ENCODE results near the gene SMIM41. TPM values are rescaled to one million over a fixed set of nuclear protein-coding genes. Genes with fewer than 3 reads are reported as not detected.

SMIM41 gene
- polyA plus RNA-seq, 2 of the 4 experiments (the other 2 are of a cell fraction) = not detected

DNA sequence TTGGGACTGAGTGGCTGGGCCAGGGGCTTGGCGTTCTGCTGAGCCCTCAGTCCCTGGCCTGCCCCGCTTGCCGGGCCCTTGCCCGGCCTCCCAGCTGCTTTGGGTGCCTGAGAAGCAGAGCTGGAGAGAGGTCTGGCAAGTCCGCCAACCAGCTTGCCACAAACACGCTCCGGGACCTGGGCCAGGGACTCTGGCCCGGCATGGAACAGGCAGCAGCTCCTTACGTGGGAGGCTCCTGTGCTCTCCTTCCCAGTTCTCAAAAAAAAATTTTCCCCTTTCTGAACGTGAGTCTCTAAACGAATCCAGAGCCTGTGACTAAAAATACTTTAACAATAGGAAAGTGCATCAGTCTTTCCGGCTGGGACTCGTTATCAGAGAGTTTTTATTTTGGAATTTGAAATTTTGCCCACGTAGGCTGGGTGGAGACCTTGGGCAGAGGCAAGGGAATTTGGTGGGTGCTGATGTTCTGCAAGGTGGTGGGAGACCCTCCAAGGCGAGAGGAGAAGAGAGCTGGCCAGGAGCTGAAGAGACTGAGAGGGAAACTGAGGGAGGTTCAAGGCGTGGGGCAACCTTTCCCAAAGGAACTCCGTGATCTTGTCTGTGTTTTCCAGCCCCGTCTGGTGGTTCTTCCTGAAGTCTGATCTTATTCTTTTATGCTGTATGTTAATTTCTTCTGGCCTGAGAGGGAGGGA lies 35.1 kb upstream of the SMIM41 start:
- H3K4me2 ChIP-seq = no peak overlapping the region
- TF ChIP-seq NFE2L2 (conservative IDR thresholded peaks at IDR 0.05; ENCODE audit: low read length) (no peak), FOSB (CRISPR knock-in tag; IDR thresholded peaks at IDR 0.05) (no peak), RCOR1 (IDR thresholded peaks at IDR 0.05; ENCODE audit: low read depth, low read length) (no peak), ZNF302 (CRISPR knock-in tag; IDR thresholded peaks at IDR 0.05) (no peak), GATA3 (IDR thresholded peaks at IDR 0.05; ENCODE audit: borderline replicate concordance) (no peak), NR3C1 (IDR thresholded peaks at IDR 0.05) (no peak), JUN (IDR thresholded peaks at IDR 0.05) (no peak), RNF2 (IDR thresholded peaks at IDR 0.05; ENCODE audit: borderline replicate concordance, low read depth) (no peak), MAZ (IDR thresholded peaks at IDR 0.05; ENCODE audit: borderline replicate concordance, low read depth, low read length) (no peak)
- TF ChIP-seq, protein P1, sequence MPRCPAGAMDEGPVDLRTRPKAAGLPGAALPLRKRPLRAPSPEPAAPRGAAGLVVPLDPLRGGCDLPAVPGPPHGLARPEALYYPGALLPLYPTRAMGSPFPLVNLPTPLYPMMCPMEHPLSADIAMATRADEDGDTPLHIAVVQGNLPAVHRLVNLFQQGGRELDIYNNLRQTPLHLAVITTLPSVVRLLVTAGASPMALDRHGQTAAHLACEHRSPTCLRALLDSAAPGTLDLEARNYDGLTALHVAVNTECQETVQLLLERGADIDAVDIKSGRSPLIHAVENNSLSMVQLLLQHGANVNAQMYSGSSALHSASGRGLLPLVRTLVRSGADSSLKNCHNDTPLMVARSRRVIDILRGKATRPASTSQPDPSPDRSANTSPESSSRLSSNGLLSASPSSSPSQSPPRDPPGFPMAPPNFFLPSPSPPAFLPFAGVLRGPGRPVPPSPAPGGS (IDR thresholded peaks at IDR 0.05) = no peak
- H3K27ac ChIP-seq = no peak overlapping the region
- ATAC-seq (no peak), FAIRE-seq (no peak), DNase-seq (ENCODE audit: low read depth in 1 of 2, low spot score in 1 of 2) (no peak)
- no peaks in the 10 kb centered on the region for H3K9me3 ChIP-seq
- H3K4me1 ChIP-seq = peaks cover 9% of the 10 kb centered on the region
- 82% methylated on average over 14 of the region's 18 CpGs for WGBS (ENCODE audit: missing lambda C conversion rate)
- POLR2A ChIA-PET = interaction anchor here (1.0 kb wide), 1 partner anchor 12 kb away, joined by 4 read pairs; no protein-coding TSS in a partner anchor
- CTCF ChIA-PET = interaction anchor here (22.5 to 41.8 kb wide), 2 partner anchors 19 to 26 kb away, joined by 426 to 1730 read pairs; partner anchors contain the start of genes ATG101, NR4A1 and SMIM41
- no peak overlapping the region for H3K4me3 ChIP-seq

DNA sequence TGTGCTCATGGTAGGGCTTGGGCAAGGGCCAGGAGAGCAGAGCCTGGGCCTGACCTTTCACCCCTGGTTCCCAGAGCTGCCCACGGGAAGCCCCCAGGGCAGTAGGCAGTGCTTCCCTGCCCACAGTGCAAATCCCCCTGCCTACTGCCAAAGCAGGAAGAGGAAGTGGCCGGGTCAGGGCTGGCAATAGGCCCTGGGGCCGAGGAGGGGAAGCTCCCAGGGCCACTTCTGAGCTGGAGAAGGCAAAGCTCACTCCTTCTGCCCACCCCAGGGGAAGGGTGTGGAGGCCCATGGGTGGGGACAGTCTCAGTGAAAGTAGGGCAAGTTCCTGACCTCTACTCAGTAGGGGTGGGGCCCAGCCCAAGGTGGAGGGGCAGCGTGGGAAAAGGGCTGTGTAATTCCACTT lies 33.7 kb upstream of the SMIM41 start:
- POLR2A ChIA-PET = no interaction called here

DNA sequence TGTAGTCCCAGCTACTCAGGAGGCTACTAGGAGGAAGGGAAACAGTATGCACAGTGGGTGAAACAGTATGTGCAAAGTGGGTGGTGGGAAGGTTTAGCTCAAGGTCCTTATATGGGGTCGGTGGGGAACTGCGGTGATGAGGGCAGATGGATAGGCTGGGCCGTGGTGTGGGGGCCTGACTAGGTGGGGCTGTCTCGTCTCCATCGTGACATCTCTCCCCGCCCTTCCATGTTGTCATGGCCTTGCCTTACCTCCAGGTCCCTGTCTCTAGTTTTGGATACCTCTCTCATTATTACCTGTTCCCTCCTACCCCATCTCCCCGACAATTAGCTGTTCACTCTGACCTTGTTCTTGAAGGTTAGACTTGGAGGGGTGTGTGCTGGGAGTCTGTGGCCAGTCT lies 32.6 kb upstream of the SMIM41 start:
- TF ChIP-seq PHF8 (IDR thresholded peaks at IDR 0.05; ENCODE audit: borderline replicate concordance, low read depth) (no peak), HOXA7 (CRISPR knock-in tag; IDR thresholded peaks at IDR 0.05) (peak; percentile 64)
- no peak overlapping the region for H3K4me3 ChIP-seq
- H3K4me2 ChIP-seq = no peak overlapping the region
- 82% methylated on average over 7 of the region's 7 CpGs for WGBS (ENCODE audit: missing lambda C conversion rate)
- H3K27ac ChIP-seq = no peak overlapping the region
- H3K9me3 ChIP-seq = no peaks in the 10 kb centered on the region
- peaks cover 21% of the 10 kb centered on the region for H3K4me1 ChIP-seq
- ATAC-seq (no peak), FAIRE-seq (no peak), DNase-seq (ENCODE audit: low read depth in 1 of 2, low spot score in 1 of 2) (no peak)
- CTCF ChIA-PET = interaction anchor here (1.0 to 41.8 kb wide), 6 partner anchors 8 to 75 kb away, joined by 3 to 1730 read pairs (median 8); partner anchors contain the start of genes ATG101, NR4A1 and SMIM41
- POLR2A ChIA-PET = no interaction called here

More for the DNA sequence above, 33.7 kb upstream of the SMIM41 start:
- H3K4me1 ChIP-seq = peaks cover 21% of the 10 kb centered on the region
- DNase-seq (ENCODE audit: low read depth in 1 of 2, low spot score in 1 of 2) (peak in 1 of 2 experiments; percentile 60), ATAC-seq (no peak), FAIRE-seq (no peak)
- CTCF ChIA-PET = interaction anchor here (0.9 to 41.8 kb wide), 3 partner anchors 21 to 71 kb away, joined by 3 to 1730 read pairs (median 426); partner anchors contain the start of genes ATG101, NR4A1 and SMIM41
- WGBS (ENCODE audit: missing lambda C conversion rate) = 54% methylated on average over 3 of the region's 4 CpGs
- H3K4me3 ChIP-seq = no peak overlapping the region
- H3K4me2 ChIP-seq = no peak overlapping the region; the same call in 2 of the 3 replicates
- no peaks in the 10 kb centered on the region for H3K9me3 ChIP-seq
- TF ChIP-seq HOXB13 (CRISPR knock-in tag; IDR thresholded peaks at IDR 0.05; ENCODE audit: low read depth) (peak; percentile 34; the same call in 1 of the 2 replicates), FOXS1 (CRISPR knock-in tag; IDR thresholded peaks at IDR 0.05) (no peak)
- H3K27ac ChIP-seq = peak overlapping the region in 1 of 2 experiments; percentile 68; a peak in 3 of 6 replicates

DNA sequence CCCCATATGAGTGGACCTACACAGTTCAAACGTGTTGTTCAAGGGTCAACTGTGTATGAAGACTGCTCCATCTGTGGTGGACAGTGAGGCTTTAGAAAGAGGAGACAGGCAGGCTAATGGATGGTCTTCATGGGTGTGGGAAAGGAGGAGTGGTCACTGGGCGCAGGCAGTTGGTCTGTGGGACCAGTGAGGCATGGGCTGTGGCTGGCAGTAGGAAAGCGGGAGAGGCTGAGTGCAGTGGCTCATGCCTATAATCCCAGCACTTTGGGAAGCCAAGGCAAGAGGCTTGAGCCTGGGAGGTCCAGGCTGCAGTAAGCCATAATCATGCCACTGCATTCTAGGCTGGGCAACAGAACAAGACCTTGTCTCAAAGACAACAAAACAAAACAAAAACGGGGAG lies 30.2 kb upstream of the SMIM41 start:
- FAIRE-seq (no peak), ATAC-seq (no peak), DNase-seq (ENCODE audit: low read depth in 1 of 2, low spot score in 1 of 2) (no peak)
- ChIA-PET POLR2A (no interaction called here), CTCF (interaction anchor here (2.8 to 41.8 kb wide), 3 partner anchors 10 to 24 kb away, joined by 11 to 1730 read pairs (median 426); partner anchors contain the start of genes ATG101, NR4A1 and SMIM41)
- Histone ChIP-seq H3K4me3 (no peak overlapping the region), H3K4me2 (no peak overlapping the region), H3K9me3 (no peaks in the 10 kb centered on the region), H3K27ac (peak overlapping the region in 1 of 2 experiments; percentile 95; a peak in 3 of 6 replicates), H3K4me1 (peaks cover 40% of the 10 kb centered on the region)
- TF ChIP-seq CEBPB (IDR thresholded peaks at IDR 0.05) (no peak), POLR2AphosphoS2 (conservative IDR thresholded peaks at IDR 0.05; ENCODE audit: low read length) (peak; percentile 80; the same call in 1 of the 2 replicates), ZC3H11A (IDR thresholded peaks at IDR 0.05) (no peak), RFX5 (IDR thresholded peaks at IDR 0.05) (no peak), NFE2L2 (conservative IDR thresholded peaks at IDR 0.05; ENCODE audit: low read length) (no peak), SMC3 (IDR thresholded peaks at IDR 0.05) (no peak), EHF (CRISPR knock-in tag; IDR thresholded peaks at IDR 0.05) (0 out of 2 replicates have a peak, but pooled peaks have one; percentile 18)
- TF ChIP-seq, protein P2, sequence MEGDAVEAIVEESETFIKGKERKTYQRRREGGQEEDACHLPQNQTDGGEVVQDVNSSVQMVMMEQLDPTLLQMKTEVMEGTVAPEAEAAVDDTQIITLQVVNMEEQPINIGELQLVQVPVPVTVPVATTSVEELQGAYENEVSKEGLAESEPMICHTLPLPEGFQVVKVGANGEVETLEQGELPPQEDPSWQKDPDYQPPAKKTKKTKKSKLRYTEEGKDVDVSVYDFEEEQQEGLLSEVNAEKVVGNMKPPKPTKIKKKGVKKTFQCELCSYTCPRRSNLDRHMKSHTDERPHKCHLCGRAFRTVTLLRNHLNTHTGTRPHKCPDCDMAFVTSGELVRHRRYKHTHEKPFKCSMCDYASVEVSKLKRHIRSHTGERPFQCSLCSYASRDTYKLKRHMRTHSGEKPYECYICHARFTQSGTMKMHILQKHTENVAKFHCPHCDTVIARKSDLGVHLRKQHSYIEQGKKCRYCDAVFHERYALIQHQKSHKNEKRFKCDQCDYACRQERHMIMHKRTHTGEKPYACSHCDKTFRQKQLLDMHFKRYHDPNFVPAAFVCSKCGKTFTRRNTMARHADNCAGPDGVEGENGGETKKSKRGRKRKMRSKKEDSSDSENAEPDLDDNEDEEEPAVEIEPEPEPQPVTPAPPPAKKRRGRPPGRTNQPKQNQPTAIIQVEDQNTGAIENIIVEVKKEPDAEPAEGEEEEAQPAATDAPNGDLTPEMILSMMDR (IDR thresholded peaks at IDR 0.05) = no peak
- TF ChIP-seq, protein P3, sequence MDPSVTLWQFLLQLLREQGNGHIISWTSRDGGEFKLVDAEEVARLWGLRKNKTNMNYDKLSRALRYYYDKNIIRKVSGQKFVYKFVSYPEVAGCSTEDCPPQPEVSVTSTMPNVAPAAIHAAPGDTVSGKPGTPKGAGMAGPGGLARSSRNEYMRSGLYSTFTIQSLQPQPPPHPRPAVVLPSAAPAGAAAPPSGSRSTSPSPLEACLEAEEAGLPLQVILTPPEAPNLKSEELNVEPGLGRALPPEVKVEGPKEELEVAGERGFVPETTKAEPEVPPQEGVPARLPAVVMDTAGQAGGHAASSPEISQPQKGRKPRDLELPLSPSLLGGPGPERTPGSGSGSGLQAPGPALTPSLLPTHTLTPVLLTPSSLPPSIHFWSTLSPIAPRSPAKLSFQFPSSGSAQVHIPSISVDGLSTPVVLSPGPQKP (IDR thresholded peaks at IDR 0.05; ENCODE audit: low read depth, low read length) = no peak
- TF ChIP-seq, protein P4, sequence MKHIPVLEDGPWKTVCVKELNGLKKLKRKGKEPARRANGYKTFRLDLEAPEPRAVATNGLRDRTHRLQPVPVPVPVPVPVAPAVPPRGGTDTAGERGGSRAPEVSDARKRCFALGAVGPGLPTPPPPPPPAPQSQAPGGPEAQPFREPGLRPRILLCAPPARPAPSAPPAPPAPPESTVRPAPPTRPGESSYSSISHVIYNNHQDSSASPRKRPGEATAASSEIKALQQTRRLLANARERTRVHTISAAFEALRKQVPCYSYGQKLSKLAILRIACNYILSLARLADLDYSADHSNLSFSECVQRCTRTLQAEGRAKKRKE (CRISPR knock-in tag; IDR thresholded peaks at IDR 0.05; ENCODE audit: low read depth) = no peak
- WGBS (ENCODE audit: missing lambda C conversion rate) = 90% methylated on average over 4 of the region's 4 CpGs
